Measurements from ENCODE around the gene SCAF4.
"Not testable (repeated sequence)": the region's sequence is repeated elsewhere in the genome, so short reads cannot be mapped to it uniquely, and the experiment has no call there.

DNA sequence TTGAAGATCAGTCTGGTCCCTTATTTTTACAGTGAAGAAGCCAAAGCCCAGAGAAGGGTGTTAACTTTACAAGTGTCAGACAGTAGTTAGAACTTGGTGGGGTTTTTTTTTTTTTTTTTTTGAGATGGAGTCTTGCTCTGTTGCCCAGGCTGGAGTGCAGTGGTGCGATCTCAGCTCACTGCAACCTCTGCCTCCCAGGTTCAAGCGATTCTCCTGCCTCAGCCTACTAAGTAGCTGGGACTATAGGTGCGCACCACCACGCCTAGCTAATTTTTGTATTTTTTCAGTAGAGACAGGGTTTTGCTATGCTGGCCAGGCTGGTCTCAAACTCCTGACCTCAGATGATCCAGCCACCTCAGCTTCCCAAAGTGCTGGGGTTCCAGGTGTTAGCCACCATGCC lies 66.0 kb downstream of the SCAF4 start:
- TF ChIP-seq POLR2A (IDR thresholded peaks at IDR 0.05): not testable (repeated sequence)
- TF ChIP-seq, protein P1, sequence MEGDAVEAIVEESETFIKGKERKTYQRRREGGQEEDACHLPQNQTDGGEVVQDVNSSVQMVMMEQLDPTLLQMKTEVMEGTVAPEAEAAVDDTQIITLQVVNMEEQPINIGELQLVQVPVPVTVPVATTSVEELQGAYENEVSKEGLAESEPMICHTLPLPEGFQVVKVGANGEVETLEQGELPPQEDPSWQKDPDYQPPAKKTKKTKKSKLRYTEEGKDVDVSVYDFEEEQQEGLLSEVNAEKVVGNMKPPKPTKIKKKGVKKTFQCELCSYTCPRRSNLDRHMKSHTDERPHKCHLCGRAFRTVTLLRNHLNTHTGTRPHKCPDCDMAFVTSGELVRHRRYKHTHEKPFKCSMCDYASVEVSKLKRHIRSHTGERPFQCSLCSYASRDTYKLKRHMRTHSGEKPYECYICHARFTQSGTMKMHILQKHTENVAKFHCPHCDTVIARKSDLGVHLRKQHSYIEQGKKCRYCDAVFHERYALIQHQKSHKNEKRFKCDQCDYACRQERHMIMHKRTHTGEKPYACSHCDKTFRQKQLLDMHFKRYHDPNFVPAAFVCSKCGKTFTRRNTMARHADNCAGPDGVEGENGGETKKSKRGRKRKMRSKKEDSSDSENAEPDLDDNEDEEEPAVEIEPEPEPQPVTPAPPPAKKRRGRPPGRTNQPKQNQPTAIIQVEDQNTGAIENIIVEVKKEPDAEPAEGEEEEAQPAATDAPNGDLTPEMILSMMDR (IDR thresholded peaks at IDR 0.05): not testable (repeated sequence)

Measured in right lobe of liver (tissue), 4 donors.